Effector memory CD4-positive, alpha-beta T cell (primary cell): ENCODE measurements around the gene THBD.

Experiments
- DNase-seq, 3 donors: peaks; one replicate each; pipeline ENCODE4 v3.0.0-alpha.2; 2020
- H3K27ac ChIP-seq: 2 replicates; pipeline ENCODE4 v1.7.0; 2013; ENCODE audit warnings: mild to moderate bottlenecking, low read length, moderate library complexity; ENCODE audit not compliant: insufficient read depth, poor library complexity, severe bottlenecking
- H3K27me3 ChIP-seq: replicated peaks from 2 replicates; pipeline ENCODE4 v1.7.0; 2013; ENCODE audit warnings: mild to moderate bottlenecking, low read length; ENCODE audit not compliant: insufficient read depth, control insufficient read depth, poor library complexity, severe bottlenecking
- H3K36me3 ChIP-seq: 2 replicates; pipeline ENCODE4 v1.7.0; 2013; ENCODE audit warnings: mild to moderate bottlenecking, low read length, moderate library complexity; ENCODE audit not compliant: control insufficient read depth, insufficient read depth
- H3K4me1 ChIP-seq: 2 replicates; pipeline ENCODE4 v1.7.0; 2013; ENCODE audit warnings: low read length, mild to moderate bottlenecking; ENCODE audit not compliant: control insufficient read depth, insufficient read depth, poor library complexity, severe bottlenecking
- H3K4me3 ChIP-seq: 2 replicates; pipeline ENCODE4 v1.7.0; 2013; ENCODE audit warnings: low read length, low read depth, mild to moderate bottlenecking; ENCODE audit not compliant: insufficient read depth, poor library complexity, severe bottlenecking
- H3K9me3 ChIP-seq: 2 replicates; pipeline ENCODE4 v1.7.0; 2013; ENCODE audit warnings: mild to moderate bottlenecking, low read length, moderate library complexity; ENCODE audit not compliant: control insufficient read depth

The THBD gene

DNA sequence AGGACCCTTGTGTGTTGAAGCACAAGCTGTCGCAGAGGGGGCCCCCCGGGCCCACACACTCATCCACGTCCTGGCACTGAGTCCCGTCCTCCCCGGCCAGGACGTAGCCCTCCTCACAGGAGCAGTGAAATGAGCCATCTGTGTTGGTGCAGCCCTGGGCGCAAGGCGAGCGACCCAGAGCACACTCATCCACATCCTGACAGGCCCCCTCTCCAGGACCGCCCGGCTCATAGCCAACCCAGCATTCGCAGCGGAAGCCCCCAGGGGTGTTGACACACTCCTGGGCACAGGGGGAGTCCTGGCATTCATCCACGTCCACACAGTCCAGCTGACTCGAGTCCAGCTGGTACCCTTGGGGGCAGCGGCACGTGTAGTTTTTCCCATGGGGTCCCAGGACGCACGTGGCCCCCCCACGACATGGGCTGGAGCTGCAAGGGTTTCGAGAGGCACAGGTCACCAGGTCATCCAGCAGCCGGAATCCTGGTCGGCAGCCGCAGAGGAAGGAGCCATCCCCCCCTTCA, 35.4 kb upstream of the THBD start:
- Histone ChIP-seq H3K9me3 (no peaks in the 10 kb centered on the region), H3K36me3 (no peaks in the 10 kb centered on the region), H3K4me1 (peaks cover 5% of the 10 kb centered on the region), H3K27ac (no peak overlapping the region), H3K27me3 (no peaks in the 10 kb centered on the region), H3K4me3 (no peak overlapping the region)
- DNase-seq = no peak

DNA sequence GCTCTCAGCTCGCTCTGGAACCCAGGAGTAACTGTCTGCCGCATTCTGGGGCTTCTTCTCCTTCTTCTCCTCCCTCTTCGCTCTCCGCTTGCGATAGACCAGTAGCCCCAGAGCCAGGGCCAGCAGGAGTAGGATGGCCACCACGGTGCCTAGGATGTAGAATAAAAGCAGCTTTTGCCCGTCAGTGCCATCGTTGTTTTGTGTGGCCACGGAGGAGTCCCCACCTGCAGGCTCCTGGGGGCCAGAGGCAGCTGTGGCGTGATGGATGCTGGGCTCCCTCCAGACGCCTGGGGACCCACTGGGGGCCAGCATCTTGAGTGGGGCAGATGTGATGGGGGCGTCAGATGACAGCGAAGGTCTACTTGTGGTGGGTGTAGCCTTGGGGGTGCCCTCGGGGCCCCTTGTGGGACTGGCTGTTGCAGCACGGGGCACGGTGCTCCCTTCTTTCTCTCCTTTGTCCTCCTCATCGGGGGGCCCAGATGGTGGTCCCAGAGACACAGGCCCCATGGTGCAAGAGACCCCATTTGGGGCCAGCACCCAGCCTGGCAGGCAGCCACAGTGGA, 34.9 kb upstream of the THBD start:
- Histone ChIP-seq H3K36me3 (no peaks in the 10 kb centered on the region), H3K27me3 (no peaks in the 10 kb centered on the region), H3K4me3 (no peak overlapping the region), H3K9me3 (no peaks in the 10 kb centered on the region), H3K27ac (no peak overlapping the region), H3K4me1 (peaks cover 5% of the 10 kb centered on the region)
- DNase-seq = no peak

GRCh38 chr20:23083553-23084220, 34.2 kb upstream of the THBD start:
- Histone ChIP-seq H3K4me3 (no peak overlapping the region), H3K27ac (no peak overlapping the region), H3K36me3 (no peaks in the 10 kb centered on the region), H3K27me3 (no peaks in the 10 kb centered on the region), H3K4me1 (peaks cover 5% of the 10 kb centered on the region), H3K9me3 (no peaks in the 10 kb centered on the region)
- no peak for DNase-seq

GRCh38 chr20:23082846-23083552, 33.5 kb upstream of the THBD start:
- Histone ChIP-seq H3K4me1 (peaks cover 5% of the 10 kb centered on the region), H3K27me3 (no peaks in the 10 kb centered on the region), H3K36me3 (no peaks in the 10 kb centered on the region), H3K9me3 (no peaks in the 10 kb centered on the region), H3K27ac (no peak overlapping the region), H3K4me3 (no peak overlapping the region)
- no peak for DNase-seq

DNA sequence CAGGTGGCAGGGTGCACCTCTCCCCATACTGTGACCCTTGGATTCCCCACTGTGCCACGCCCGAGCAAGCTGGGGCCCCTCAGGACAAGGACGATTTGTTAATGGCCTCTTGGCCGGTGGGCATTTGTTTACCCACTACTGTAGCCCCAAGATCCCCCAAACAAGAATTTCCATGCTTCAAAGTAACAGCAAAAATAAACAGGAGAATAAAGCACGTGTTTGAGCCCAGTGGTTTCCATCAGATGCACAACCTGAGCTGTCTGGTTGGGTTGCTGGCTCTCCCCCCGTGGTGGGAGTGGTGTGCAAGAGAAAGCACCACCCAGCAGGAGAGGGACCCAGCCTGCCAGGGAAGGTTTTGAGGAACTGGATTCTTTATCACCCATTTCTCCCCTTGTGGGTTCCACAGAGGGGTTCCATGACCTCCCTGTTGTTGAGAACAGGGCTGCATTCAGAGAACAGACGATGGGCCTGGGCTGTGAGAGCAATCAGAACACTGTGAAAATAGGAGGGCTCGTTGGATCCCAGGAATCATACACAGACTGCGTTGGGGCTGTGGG, 31.9 kb upstream of the THBD start:
- Histone ChIP-seq H3K4me3 (no peak overlapping the region), H3K27ac (no peak overlapping the region), H3K36me3 (no peaks in the 10 kb centered on the region), H3K27me3 (no peaks in the 10 kb centered on the region), H3K9me3 (no peaks in the 10 kb centered on the region), H3K4me1 (peaks cover 5% of the 10 kb centered on the region)
- no peak for DNase-seq

GRCh38 chr20:23080521-23080920, 31.0 kb upstream of the THBD start:
- Histone ChIP-seq H3K27me3 (no peaks in the 10 kb centered on the region), H3K4me1 (no peaks in the 10 kb centered on the region), H3K9me3 (no peaks in the 10 kb centered on the region), H3K4me3 (no peak overlapping the region), H3K36me3 (no peaks in the 10 kb centered on the region), H3K27ac (no peak overlapping the region)
- no peak for DNase-seq

DNA sequence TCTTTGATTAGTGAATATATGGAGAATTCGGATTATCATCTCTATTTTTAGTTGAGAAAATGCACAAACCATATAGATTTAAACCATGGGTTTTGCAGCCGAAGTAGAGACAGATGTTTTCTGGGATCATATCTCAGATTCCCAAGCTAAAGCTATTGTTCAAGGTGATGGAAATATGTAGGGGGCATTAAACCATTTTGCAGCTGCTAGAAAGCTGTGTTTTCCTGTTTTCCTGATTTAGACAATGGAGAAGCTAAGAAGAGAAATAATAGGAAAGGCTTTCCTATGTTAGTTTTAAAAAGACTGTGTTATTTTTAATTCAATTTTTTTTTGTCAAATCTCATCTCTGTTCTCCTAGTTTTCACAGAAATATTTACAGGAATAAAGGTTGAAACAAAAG, 30.5 kb upstream of the THBD start:
- H3K27me3 ChIP-seq = no peaks in the 10 kb centered on the region
- no peaks in the 10 kb centered on the region for H3K4me1 ChIP-seq
- H3K27ac ChIP-seq = no peak overlapping the region
- H3K4me3 ChIP-seq = no peak overlapping the region
- no peaks in the 10 kb centered on the region for H3K36me3 ChIP-seq
- no peak for DNase-seq
- no peaks in the 10 kb centered on the region for H3K9me3 ChIP-seq

DNA sequence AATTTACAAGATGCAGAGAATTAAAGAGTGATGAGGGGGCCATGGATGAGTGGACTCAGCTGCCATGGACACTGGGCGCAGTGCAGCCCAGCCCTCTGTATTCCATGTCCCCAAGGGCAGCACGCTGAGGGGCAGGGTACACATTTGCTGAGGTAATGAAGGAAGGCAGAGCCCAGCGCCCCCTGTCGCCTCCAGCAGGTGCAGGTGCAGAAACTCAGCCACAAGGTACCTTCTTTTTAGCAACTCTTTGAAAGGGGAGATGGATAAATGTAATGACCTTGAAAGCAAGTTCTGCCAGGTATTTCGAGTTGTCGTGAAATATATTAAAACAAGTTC, 29.5 kb upstream of the THBD start:
- Histone ChIP-seq H3K9me3 (no peaks in the 10 kb centered on the region), H3K27me3 (no peaks in the 10 kb centered on the region), H3K4me1 (no peaks in the 10 kb centered on the region), H3K27ac (no peak overlapping the region), H3K4me3 (no peak overlapping the region), H3K36me3 (no peaks in the 10 kb centered on the region)
- DNase-seq = no peak

DNA sequence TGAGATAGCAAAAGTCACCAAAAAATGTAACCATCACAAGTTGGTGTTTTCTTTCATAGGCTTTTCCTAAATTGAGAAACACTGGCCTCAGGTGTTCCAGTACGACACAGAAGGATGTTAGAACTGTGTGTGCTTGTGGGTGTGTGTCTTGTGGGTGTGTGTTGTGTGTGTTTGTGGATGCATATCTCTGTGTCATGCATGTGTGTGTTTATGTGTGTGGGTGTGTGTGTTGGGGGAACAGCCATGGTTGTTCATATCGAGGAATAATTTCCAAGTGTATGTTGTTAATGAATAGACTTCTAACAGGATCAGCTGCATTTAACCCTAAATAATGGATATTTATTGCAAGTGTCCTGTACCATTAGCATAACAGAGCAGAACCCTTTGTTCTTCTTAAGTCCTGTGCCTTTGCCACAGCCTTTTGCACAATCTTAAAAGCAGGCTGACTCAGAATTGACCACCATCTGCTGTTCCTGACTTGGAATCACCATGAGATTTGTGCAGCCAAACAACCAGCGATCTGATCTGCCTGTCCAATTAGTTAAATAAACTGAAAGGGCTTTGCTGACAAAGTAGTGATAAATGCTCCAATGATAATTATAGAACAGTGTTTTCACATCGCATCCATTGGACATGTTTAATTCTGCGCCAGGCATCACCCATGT, 29.0 kb upstream of the THBD start:
- Histone ChIP-seq H3K9me3 (no peaks in the 10 kb centered on the region), H3K27ac (no peak overlapping the region), H3K4me1 (no peaks in the 10 kb centered on the region), H3K27me3 (no peaks in the 10 kb centered on the region), H3K4me3 (no peak overlapping the region), H3K36me3 (no peaks in the 10 kb centered on the region)
- no peak for DNase-seq
